HG03432 (cell line): ENCODE measurements around the gene TIRAP.

Experiments
- ATAC-seq: cut with Tn5 transposase; IDR thresholded peaks from one replicate; pipeline ENCODE4 v1.9.1; 2021; ENCODE audit warnings: mild to moderate bottlenecking, moderate library complexity; ENCODE audit not compliant: unreplicated experiment

The TIRAP gene

GRCh38 chr11:126318574-126319373 lies 35.9 kb downstream of the TIRAP start:
- peak; percentile 88 for ATAC-seq

GRCh38 chr11:126319374-126319740 lies 36.5 kb downstream of the TIRAP start:
- ATAC-seq = no peak

- no peak for ATAC-seq
Observed at GRCh38 chr11:126322996-126323395, 40.1 kb downstream of the TIRAP start.

- ATAC-seq = no peak
Observed at GRCh38 chr11:126327281-126328000, 44.5 kb downstream of the TIRAP start.

GRCh38 chr11:126328001-126328390 lies 45.1 kb downstream of the TIRAP start:
- no peak for ATAC-seq

- ATAC-seq = no peak
Observed at GRCh38 chr11:126328444-126328843, 45.6 kb downstream of the TIRAP start.

- no peak for ATAC-seq
Observed at GRCh38 chr11:126328938-126329643, 46.2 kb downstream of the TIRAP start.

GRCh38 chr11:126329644-126330211 lies 46.8 kb downstream of the TIRAP start:
- no peak for ATAC-seq

GRCh38 chr11:126331286-126331685 lies 48.4 kb downstream of the TIRAP start:
- ATAC-seq = no peak

GRCh38 chr11:126332221-126332711 lies 49.4 kb downstream of the TIRAP start:
- no peak for ATAC-seq

- no peak for ATAC-seq
Observed at GRCh38 chr11:126333142-126333541, 50.2 kb downstream of the TIRAP start.

GRCh38 chr11:126334659-126335462 lies 52.0 kb downstream of the TIRAP start:
- ATAC-seq = no peak

- no peak for ATAC-seq
Observed at GRCh38 chr11:126335463-126335760, 52.5 kb downstream of the TIRAP start.

GRCh38 chr11:126336138-126336541 lies 53.2 kb downstream of the TIRAP start:
- no peak for ATAC-seq

- ATAC-seq = no peak
Observed at GRCh38 chr11:126336671-126337101, 53.8 kb downstream of the TIRAP start.

- no peak for ATAC-seq
Observed at GRCh38 chr11:126337126-126337473, 54.2 kb downstream of the TIRAP start.

- no peak for ATAC-seq
Observed at GRCh38 chr11:126337474-126338241, 54.8 kb downstream of the TIRAP start.

GRCh38 chr11:126338346-126339055 lies 55.6 kb downstream of the TIRAP start:
- no peak for ATAC-seq
